Lower leg skin (tissue), 3 donors: ENCODE results near the gene GHRHR.

ENCODE experiments used
- POLR2A ChIP-seq, 2 donors: fragments of 450-650 bp; IDR thresholded peaks; one replicate each; pipeline ENCODE4 v1.6.1; 2016 to 2017; ENCODE audit warnings: antibody characterized with exemption in 2 of 2, mild to moderate bottlenecking in 1 of 2, moderate library complexity in 1 of 2
- TF ChIP-seq, protein P1 (sequence below), 3 donors: fragments of 450-650 bp; IDR thresholded peaks; one replicate each; pipeline ENCODE4 v1.5.1; 2016; ENCODE audit warnings: antibody characterized with exemption in 3 of 3, mild to moderate bottlenecking in 3 of 3, moderate library complexity in 2 of 3

DNA sequence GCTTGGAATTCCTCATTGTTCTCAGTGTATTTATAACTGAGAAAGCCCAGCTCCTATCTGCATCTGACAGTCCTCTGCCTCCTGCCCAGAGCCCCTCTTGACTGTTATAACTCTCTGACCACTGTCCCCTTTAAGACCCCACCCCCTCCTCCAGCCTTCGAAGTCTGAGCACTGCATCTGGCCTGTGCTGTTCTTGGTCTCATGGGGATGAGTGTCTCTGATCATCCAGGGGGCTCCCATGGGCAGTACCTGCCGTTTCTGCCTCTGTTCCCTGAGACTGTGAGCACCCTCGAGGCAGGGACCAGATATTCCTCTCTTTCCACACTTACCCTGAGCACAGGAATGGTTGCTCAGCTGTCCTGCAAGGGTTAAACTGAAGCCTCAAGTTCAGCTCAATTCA lies 7.7 kb downstream of the GHRHR start:
- TF ChIP-seq, protein P1, sequence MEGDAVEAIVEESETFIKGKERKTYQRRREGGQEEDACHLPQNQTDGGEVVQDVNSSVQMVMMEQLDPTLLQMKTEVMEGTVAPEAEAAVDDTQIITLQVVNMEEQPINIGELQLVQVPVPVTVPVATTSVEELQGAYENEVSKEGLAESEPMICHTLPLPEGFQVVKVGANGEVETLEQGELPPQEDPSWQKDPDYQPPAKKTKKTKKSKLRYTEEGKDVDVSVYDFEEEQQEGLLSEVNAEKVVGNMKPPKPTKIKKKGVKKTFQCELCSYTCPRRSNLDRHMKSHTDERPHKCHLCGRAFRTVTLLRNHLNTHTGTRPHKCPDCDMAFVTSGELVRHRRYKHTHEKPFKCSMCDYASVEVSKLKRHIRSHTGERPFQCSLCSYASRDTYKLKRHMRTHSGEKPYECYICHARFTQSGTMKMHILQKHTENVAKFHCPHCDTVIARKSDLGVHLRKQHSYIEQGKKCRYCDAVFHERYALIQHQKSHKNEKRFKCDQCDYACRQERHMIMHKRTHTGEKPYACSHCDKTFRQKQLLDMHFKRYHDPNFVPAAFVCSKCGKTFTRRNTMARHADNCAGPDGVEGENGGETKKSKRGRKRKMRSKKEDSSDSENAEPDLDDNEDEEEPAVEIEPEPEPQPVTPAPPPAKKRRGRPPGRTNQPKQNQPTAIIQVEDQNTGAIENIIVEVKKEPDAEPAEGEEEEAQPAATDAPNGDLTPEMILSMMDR (IDR thresholded peaks at IDR 0.05): no peak
- no peak for TF ChIP-seq POLR2A (IDR thresholded peaks at IDR 0.05)
